Esophagus muscularis mucosa (tissue), 3 donors: ENCODE measurements around the gene CTSO.

ENCODE experiments used
- POLR2A ChIP-seq: fragments of 450-650 bp; IDR thresholded peaks from one replicate; pipeline ENCODE4 v1.6.1; 2017; ENCODE audit warnings: antibody characterized with exemption, moderate library complexity, mild to moderate bottlenecking, low read depth
- TF ChIP-seq, protein P1 (sequence below), 3 experiments: fragments of 200-600 bp in 2 of 3; fragments of 450-650 bp in 1 of 3; sonication (generic) in 2 of 3; IDR thresholded peaks; one replicate each; pipeline ENCODE4 v1.5.1; 2017 to 2019; ENCODE audit warnings: antibody characterized with exemption in 3 of 3, mild to moderate bottlenecking in 2 of 3, moderate library complexity in 1 of 3

DNA sequence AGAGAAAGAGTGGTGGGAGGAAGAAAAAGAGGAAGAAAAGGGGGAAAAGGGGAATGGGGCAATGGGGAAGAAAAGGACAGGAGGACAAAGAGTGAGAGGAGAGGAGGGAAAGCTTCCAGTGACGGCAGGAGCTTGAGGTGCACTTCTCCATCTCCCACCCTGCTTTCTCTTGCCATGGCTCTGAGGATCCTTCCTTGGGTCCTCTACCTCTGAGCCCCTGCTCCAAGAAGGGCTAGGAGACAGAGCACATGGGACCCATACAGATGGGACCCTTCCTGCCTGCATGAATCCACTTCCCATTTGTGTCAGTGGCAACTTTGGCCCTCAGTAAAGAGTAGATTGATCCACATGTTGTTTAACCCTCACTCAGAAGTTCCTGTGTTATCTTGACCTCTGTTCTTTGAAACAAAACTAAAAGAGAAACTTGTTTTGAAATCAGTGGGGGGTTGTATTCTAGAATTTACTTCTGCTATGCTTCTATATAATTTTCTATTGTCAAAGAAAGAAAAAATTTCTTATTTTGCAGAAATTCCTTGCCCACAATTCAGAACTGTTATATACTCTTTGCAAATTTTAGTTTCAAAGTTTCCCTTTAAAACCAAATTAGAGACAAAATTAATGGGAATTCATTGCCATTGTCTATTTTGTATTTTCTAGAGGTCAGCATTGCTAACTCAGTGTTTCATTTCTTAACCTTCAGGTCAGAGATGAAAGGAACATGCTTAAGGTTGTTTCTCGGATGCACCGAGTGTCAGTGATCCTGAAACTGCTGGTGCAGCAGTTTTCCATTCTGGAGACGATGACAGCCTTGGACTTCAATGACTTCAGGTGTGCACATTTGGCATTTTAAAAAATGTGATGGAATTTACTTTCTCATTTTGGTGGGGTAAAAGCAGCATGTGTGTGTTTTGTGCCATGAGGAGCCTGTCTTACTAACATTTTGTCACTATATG lies 45.2 kb downstream of the CTSO start:
- TF ChIP-seq, protein P1, sequence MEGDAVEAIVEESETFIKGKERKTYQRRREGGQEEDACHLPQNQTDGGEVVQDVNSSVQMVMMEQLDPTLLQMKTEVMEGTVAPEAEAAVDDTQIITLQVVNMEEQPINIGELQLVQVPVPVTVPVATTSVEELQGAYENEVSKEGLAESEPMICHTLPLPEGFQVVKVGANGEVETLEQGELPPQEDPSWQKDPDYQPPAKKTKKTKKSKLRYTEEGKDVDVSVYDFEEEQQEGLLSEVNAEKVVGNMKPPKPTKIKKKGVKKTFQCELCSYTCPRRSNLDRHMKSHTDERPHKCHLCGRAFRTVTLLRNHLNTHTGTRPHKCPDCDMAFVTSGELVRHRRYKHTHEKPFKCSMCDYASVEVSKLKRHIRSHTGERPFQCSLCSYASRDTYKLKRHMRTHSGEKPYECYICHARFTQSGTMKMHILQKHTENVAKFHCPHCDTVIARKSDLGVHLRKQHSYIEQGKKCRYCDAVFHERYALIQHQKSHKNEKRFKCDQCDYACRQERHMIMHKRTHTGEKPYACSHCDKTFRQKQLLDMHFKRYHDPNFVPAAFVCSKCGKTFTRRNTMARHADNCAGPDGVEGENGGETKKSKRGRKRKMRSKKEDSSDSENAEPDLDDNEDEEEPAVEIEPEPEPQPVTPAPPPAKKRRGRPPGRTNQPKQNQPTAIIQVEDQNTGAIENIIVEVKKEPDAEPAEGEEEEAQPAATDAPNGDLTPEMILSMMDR (IDR thresholded peaks at IDR 0.05): no peak
- no peak for TF ChIP-seq POLR2A
